ENCODE measurements around the gene PLCG1. TPM values are rescaled to one million over a fixed set of nuclear protein-coding genes. Genes with fewer than 3 reads are reported as not detected.
A peak's percentile ranks its signal among the peaks of the same experiment; 100 is the strongest.

Gene PLCG1
- total RNA-seq, 1 donor from 2014 or later: 45.0 TPM

- intact Hi-C loops (cut with DNase I): no loop called here
- ATAC-seq (ENCODE audit: poor library complexity) (no peak), DNase-seq (no peak)
Observed at GRCh38 chr20:41158082-41158625, 20.8 kb downstream of the PLCG1 start.

GRCh38 chr20:41159547-41159946 lies 22.2 kb downstream of the PLCG1 start:
- ATAC-seq (ENCODE audit: poor library complexity) (no peak), DNase-seq (no peak)
- intact Hi-C loops (cut with DNase I): no loop called here

- intact Hi-C loops (cut with DNase I): no loop called here
- no peak for DNase-seq
- ATAC-seq (ENCODE audit: poor library complexity): no peak
Observed at GRCh38 chr20:41160686-41161085, 23.3 kb downstream of the PLCG1 start.

- DNase-seq (no peak), ATAC-seq (ENCODE audit: poor library complexity) (peak; percentile 36)
- intact Hi-C loops (cut with DNase I): no loop called here
Observed at GRCh38 chr20:41161886-41162285, 24.5 kb downstream of the PLCG1 start.

- ATAC-seq (ENCODE audit: poor library complexity) (no peak), DNase-seq (no peak)
- intact Hi-C loops (cut with DNase I): no loop called here
Observed at GRCh38 chr20:41162396-41162795, 25.1 kb downstream of the PLCG1 start.

- ATAC-seq (ENCODE audit: poor library complexity) (no peak), DNase-seq (no peak)
- intact Hi-C loops (cut with DNase I): no loop called here
Observed at GRCh38 chr20:41163821-41164220, 26.5 kb downstream of the PLCG1 start.

- ATAC-seq (ENCODE audit: poor library complexity) (no peak), DNase-seq (no peak)
- intact Hi-C loops (cut with DNase I): no loop called here
Observed at GRCh38 chr20:41165001-41165882, 27.9 kb downstream of the PLCG1 start.

- DNase-seq: no peak
- intact Hi-C loops (cut with DNase I): no loop called here
- ATAC-seq (ENCODE audit: poor library complexity): no peak
Observed at GRCh38 chr20:41166201-41167117, 29.1 kb downstream of the PLCG1 start.

GRCh38 chr20:41167118-41167470 lies 29.8 kb downstream of the PLCG1 start:
- DNase-seq: no peak
- intact Hi-C loops (cut with DNase I): no loop called here

GRCh38 chr20:41167481-41168253 lies 30.3 kb downstream of the PLCG1 start:
- ATAC-seq (ENCODE audit: poor library complexity): no peak
- DNase-seq: no peak
- intact Hi-C loops (cut with DNase I): no loop called here

More at GRCh38 chr20:41167118-41167470, 29.8 kb downstream of the PLCG1 start:
- no peak for ATAC-seq (ENCODE audit: poor library complexity)

- ATAC-seq (ENCODE audit: poor library complexity) (no peak), DNase-seq (no peak)
- intact Hi-C loops (cut with DNase I): no loop called here
Observed at GRCh38 chr20:41168281-41169161, 31.2 kb downstream of the PLCG1 start.

- intact Hi-C loops (cut with DNase I): no loop called here
Observed at GRCh38 chr20:41169162-41169690, 31.9 kb downstream of the PLCG1 start.

GRCh38 chr20:41169791-41170351 lies 32.5 kb downstream of the PLCG1 start:
- ATAC-seq (ENCODE audit: poor library complexity) (no peak), DNase-seq (no peak)
- intact Hi-C loops (cut with DNase I): loop anchor here (5.0 kb wide), 1 partner anchor 242 kb away; no protein-coding TSS in a partner anchor

More at GRCh38 chr20:41169162-41169690, 31.9 kb downstream of the PLCG1 start:
- ATAC-seq (ENCODE audit: poor library complexity): no peak
- DNase-seq: no peak

- intact Hi-C loops (cut with DNase I): loop anchor here (5.0 kb wide), 1 partner anchor 242 kb away; no protein-coding TSS in a partner anchor
- DNase-seq: no peak
- no peak for ATAC-seq (ENCODE audit: poor library complexity)
Observed at GRCh38 chr20:41170386-41171105, 33.2 kb downstream of the PLCG1 start.

- intact Hi-C loops (cut with DNase I): loop anchor here (2.0 to 5.0 kb wide), 2 partner anchors 61 to 240 kb away; no protein-coding TSS in a partner anchor
- DNase-seq: no peak
- ATAC-seq (ENCODE audit: poor library complexity): no peak
Observed at GRCh38 chr20:41171736-41172295, 34.5 kb downstream of the PLCG1 start.

Data from Right ventricle myocardium superior (tissue), 1 donor.